Osteoblast (primary cell): ENCODE results near the gene OR10A2. TPM values are rescaled to one million over a fixed set of nuclear protein-coding genes. Genes with fewer than 3 reads are reported as not detected.
"Not testable (repeated sequence)": the region's sequence is repeated elsewhere in the genome, so short reads cannot be mapped to it uniquely, and the experiment has no call there.

ENCODE experiments used
- DNase-seq: peaks from one replicate; pipeline ENCODE4 v3.0.0; 2011; ENCODE audit warnings: low spot score, mixed read lengths; ENCODE audit not compliant: insufficient read length; ENCODE audit errors: missing footprints
- H2AFZ ChIP-seq: 2 replicates; pipeline ENCODE4 v1.6.0; 2011; ENCODE audit warnings: mild to moderate bottlenecking, low read length
- H3K27ac ChIP-seq: 2 replicates; pipeline ENCODE4 v1.5.1; 2011; ENCODE audit warnings: mild to moderate bottlenecking, low read depth, low read length, moderate library complexity
- H3K27me3 ChIP-seq: 2 replicates; pipeline ENCODE4 v1.6.0; 2012; ENCODE audit warnings: mild to moderate bottlenecking, control low read depth, inconsistent platforms, low read length, moderate library complexity; ENCODE audit not compliant: insufficient read depth
- H3K36me3 ChIP-seq: 2 replicates; pipeline ENCODE4 v1.5.1; 2011; ENCODE audit warnings: mild to moderate bottlenecking, low read length, control low read depth, moderate library complexity; ENCODE audit not compliant: insufficient read depth
- H3K4me1 ChIP-seq: 2 replicates; pipeline ENCODE4 v1.5.1; 2011; ENCODE audit warnings: mild to moderate bottlenecking, low read length, control low read depth, moderate library complexity; ENCODE audit not compliant: insufficient read depth
- H3K4me2 ChIP-seq: 2 replicates; pipeline ENCODE4 v1.6.0; 2011; ENCODE audit warnings: mild to moderate bottlenecking, low read length; ENCODE audit not compliant: insufficient read depth
- H3K4me3 ChIP-seq: fragments of 200-600 bp; sonication (generic); 3 replicates; pipeline ENCODE4 v1.5.1; 2012; ENCODE audit warnings: mild to moderate bottlenecking, low read length, inconsistent platforms; ENCODE audit not compliant: insufficient read depth
- H3K79me2 ChIP-seq: 2 replicates; pipeline ENCODE4 v1.6.0; 2012; ENCODE audit warnings: mild to moderate bottlenecking, low read length, control low read depth, inconsistent platforms; ENCODE audit not compliant: insufficient read depth
- H3K9me3 ChIP-seq: 2 replicates; pipeline ENCODE4 v1.5.1; 2011; ENCODE audit warnings: low read depth, low read length, control low read depth
- H4K20me1 ChIP-seq: 2 replicates; pipeline ENCODE4 v1.6.0; 2012; ENCODE audit warnings: mild to moderate bottlenecking, low read length, control low read depth; ENCODE audit not compliant: insufficient read depth
- total RNA-seq: library from RNA; depleted of rRNA; stranded (reverse); fragments of >200 nt; gene quantifications from 2 replicates; pipeline ENCODE4 v1.2.3, GENCODE V29; 2012
- TF ChIP-seq, protein P1 (sequence below): IDR thresholded peaks from 2 replicates; pipeline ENCODE4 v1.5.1; 2011; ENCODE audit warnings: mild to moderate bottlenecking, low read depth, low read length, moderate library complexity; ENCODE audit errors: extremely low read depth

Gene OR10A2
- total RNA-seq, 1 donor: not detected

DNA sequence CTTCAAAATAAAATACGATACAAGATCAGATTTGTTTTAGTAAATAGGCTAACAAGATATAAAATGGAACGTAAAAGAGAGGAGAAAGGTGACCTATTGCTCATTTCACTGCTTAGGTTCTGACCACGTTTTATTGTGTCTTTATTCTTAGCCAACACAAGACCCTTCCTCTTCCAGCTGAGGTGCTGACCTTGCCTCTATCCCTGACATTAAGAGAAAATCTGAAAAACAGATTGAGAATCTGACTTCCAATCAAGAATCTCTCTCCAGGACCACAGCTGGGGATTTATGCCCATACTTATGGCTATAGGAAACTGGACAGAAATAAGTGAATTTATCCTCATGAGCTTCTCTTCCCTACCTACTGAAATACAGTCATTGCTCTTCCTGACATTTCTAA is 17.5 kb upstream of the OR10A2 start, which contains the start of gene OR10A5:
Gene OR10A5, plus strand, starts transcription at position 301 of the 400 bp plus-strand sequence. Its CDS starts 0 bp downstream, at position 301.
- TF ChIP-seq, protein P1, sequence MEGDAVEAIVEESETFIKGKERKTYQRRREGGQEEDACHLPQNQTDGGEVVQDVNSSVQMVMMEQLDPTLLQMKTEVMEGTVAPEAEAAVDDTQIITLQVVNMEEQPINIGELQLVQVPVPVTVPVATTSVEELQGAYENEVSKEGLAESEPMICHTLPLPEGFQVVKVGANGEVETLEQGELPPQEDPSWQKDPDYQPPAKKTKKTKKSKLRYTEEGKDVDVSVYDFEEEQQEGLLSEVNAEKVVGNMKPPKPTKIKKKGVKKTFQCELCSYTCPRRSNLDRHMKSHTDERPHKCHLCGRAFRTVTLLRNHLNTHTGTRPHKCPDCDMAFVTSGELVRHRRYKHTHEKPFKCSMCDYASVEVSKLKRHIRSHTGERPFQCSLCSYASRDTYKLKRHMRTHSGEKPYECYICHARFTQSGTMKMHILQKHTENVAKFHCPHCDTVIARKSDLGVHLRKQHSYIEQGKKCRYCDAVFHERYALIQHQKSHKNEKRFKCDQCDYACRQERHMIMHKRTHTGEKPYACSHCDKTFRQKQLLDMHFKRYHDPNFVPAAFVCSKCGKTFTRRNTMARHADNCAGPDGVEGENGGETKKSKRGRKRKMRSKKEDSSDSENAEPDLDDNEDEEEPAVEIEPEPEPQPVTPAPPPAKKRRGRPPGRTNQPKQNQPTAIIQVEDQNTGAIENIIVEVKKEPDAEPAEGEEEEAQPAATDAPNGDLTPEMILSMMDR: no peak
- no peak for DNase-seq
- no peaks in the 10 kb centered on the region for H3K79me2 ChIP-seq
- no peak within 1 kb of the TSS for H3K4me3 ChIP-seq
- H3K9me3 ChIP-seq: no peaks in the 10 kb centered on the region
- no peaks in the 10 kb centered on the region for H3K4me1 ChIP-seq
- H4K20me1 ChIP-seq: no peaks in the 10 kb centered on the region
- H3K4me2 ChIP-seq: no peak within 1 kb of the TSS
- H2AFZ ChIP-seq: no peak within 1 kb of the TSS
- H3K27me3 ChIP-seq: no peaks in the 10 kb centered on the region
- no peaks in the 10 kb centered on the region for H3K36me3 ChIP-seq
- no peak within 1 kb of the TSS for H3K27ac ChIP-seq

- Histone ChIP-seq H3K9me3 (no peaks in the 10 kb centered on the region), H3K79me2 (no peaks in the 10 kb centered on the region)
- TF ChIP-seq, protein P1: no peak
Measured at GRCh38 chr11:6850526-6850925, 12.3 kb upstream of the OR10A2 start.

DNA sequence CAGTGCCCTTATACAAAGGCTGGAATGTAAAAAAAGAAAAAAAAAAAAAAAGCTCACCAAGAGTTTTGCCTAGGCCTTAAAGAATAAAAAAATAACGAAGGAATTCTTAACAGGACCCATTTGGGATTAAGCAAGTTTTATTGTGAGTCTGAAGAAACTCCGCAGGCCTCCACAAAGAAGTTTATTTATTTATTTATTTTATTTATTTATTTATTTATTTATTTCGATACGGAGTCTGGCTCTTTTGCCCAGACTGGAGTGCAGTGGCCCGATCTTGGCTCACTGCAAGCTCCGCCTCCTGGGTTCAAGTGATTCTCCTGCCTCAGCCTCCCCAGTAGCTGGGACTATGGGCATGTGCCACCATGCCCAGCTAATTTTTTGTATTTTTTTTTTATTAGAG is 8.1 kb upstream of the OR10A2 start:
- H3K4me1 ChIP-seq: not testable (repeated sequence)

More at GRCh38 chr11:6850526-6850925, 12.3 kb upstream of the OR10A2 start:
- Histone ChIP-seq H3K4me2 (no peak overlapping the region), H3K27me3 (no peaks in the 10 kb centered on the region), H3K4me3 (no peak overlapping the region), H3K4me1 (no peaks in the 10 kb centered on the region), H2AFZ (no peak overlapping the region), H4K20me1 (no peaks in the 10 kb centered on the region), H3K27ac (no peak overlapping the region), H3K36me3 (no peaks in the 10 kb centered on the region)
- no peak for DNase-seq

GRCh38 chr11:6855971-6856541 is 6.8 kb upstream of the OR10A2 start:
- DNase-seq: no peak
- TF ChIP-seq, protein P1: no peak

More for the DNA sequence above, 8.1 kb upstream of the OR10A2 start:
- not testable (repeated sequence) for DNase-seq, H3K79me2 ChIP-seq, H4K20me1 ChIP-seq, H3K36me3 ChIP-seq, H3K27me3 ChIP-seq, H3K9me3 ChIP-seq, H3K4me2 ChIP-seq, H2AFZ ChIP-seq, H3K4me3 ChIP-seq, H3K27ac ChIP-seq

More at GRCh38 chr11:6855971-6856541, 6.8 kb upstream of the OR10A2 start:
- H3K4me1 ChIP-seq: no peaks in the 10 kb centered on the region
- H2AFZ ChIP-seq: no peak overlapping the region
- no peaks in the 10 kb centered on the region for H3K9me3 ChIP-seq
- H4K20me1 ChIP-seq: no peaks in the 10 kb centered on the region
- H3K27ac ChIP-seq: no peak overlapping the region
- no peaks in the 10 kb centered on the region for H3K36me3 ChIP-seq
- H3K79me2 ChIP-seq: no peaks in the 10 kb centered on the region
- H3K27me3 ChIP-seq: no peaks in the 10 kb centered on the region
- no peak overlapping the region for H3K4me3 ChIP-seq
- no peak overlapping the region for H3K4me2 ChIP-seq
